HG03095 (cell line): ENCODE data around the gene NID2.

Experiments
- ATAC-seq: cut with Tn5 transposase; IDR thresholded peaks from one replicate; pipeline ENCODE4 v1.9.1; 2021; ENCODE audit warnings: moderate library complexity; ENCODE audit not compliant: unreplicated experiment

The NID2 gene

GRCh38 chr14:52032204-52032801 is 36.6 kb downstream of the NID2 start:
- no peak for ATAC-seq

- no peak for ATAC-seq
Measured at GRCh38 chr14:52031781-52032180, 37.1 kb downstream of the NID2 start.

- no peak for ATAC-seq
Measured at GRCh38 chr14:52029881-52030280, 39.0 kb downstream of the NID2 start.

- ATAC-seq = no peak
Measured at GRCh38 chr14:52026901-52027300, 42.0 kb downstream of the NID2 start.

- ATAC-seq = no peak
Measured at GRCh38 chr14:52026017-52026660, 42.7 kb downstream of the NID2 start.

GRCh38 chr14:52025310-52025709 is 43.5 kb downstream of the NID2 start:
- no peak for ATAC-seq

GRCh38 chr14:52023518-52023917 is 45.3 kb downstream of the NID2 start:
- no peak for ATAC-seq

GRCh38 chr14:52021957-52022600 is 46.8 kb downstream of the NID2 start:
- no peak for ATAC-seq

- ATAC-seq = no peak
Measured at GRCh38 chr14:52020866-52021717, 47.8 kb downstream of the NID2 start.

- ATAC-seq = no peak
Measured at GRCh38 chr14:52020161-52020714, 48.6 kb downstream of the NID2 start.

GRCh38 chr14:52018970-52019369 is 49.9 kb downstream of the NID2 start:
- ATAC-seq = no peak

GRCh38 chr14:52018252-52018651 is 50.6 kb downstream of the NID2 start:
- ATAC-seq = no peak

- ATAC-seq = no peak
Measured at GRCh38 chr14:52015411-52016030, 53.3 kb downstream of the NID2 start.

- no peak for ATAC-seq
Measured at GRCh38 chr14:52014601-52015267, 54.1 kb downstream of the NID2 start.

- ATAC-seq = no peak
Measured at GRCh38 chr14:52013984-52014600, 54.8 kb downstream of the NID2 start.

- ATAC-seq = no peak
Measured at GRCh38 chr14:52012635-52013034, 56.2 kb downstream of the NID2 start.

- no peak for ATAC-seq
Measured at GRCh38 chr14:52011523-52011922, 57.3 kb downstream of the NID2 start.

GRCh38 chr14:52010173-52010693 is 58.6 kb downstream of the NID2 start:
- no peak for ATAC-seq

GRCh38 chr14:52008136-52008535 is 60.7 kb downstream of the NID2 start:
- no peak for ATAC-seq

- ATAC-seq = no peak
Measured at GRCh38 chr14:52007637-52008036, 61.2 kb downstream of the NID2 start.
